ENCODE results near the gene CTNNAL1. TPM values are rescaled to one million over a fixed set of nuclear protein-coding genes. Genes with fewer than 3 reads are reported as not detected.

The CTNNAL1 gene
- total RNA-seq, 2 experiments from 2014 or later = 4.9 to 5.3 TPM

- intact Hi-C loops (cut with DNase I, micrococcal nuclease) = no loop called here
- DNase-seq = no peak
- Histone ChIP-seq H3K27me3 (ENCODE audit: control insufficient read depth in 1 of 2, insufficient read depth in 2 of 2, low read length in 2 of 2) (no peaks in the 10 kb centered on the region), H3K9me3 (ENCODE audit: control insufficient read depth in 1 of 2, insufficient read depth in 1 of 2, low read length in 2 of 2) (no peaks in the 10 kb centered on the region), H3K36me3 (ENCODE audit: insufficient read depth, low read length) (no peaks in the 10 kb centered on the region), H3K27ac (ENCODE audit: low read depth in 1 of 2, low read length in 2 of 2) (no peak overlapping the region), H3K4me1 (ENCODE audit: insufficient read depth, low read length) (no peaks in the 10 kb centered on the region), H3K4me3 (ENCODE audit: low read length) (no peak overlapping the region)
- H3K36me3 Mint-ChIP-seq (ENCODE audit: low read depth) = no peaks in the 10 kb centered on the region
- no peak overlapping the region for H3K4me3 Mint-ChIP-seq
- no peaks in the 10 kb centered on the region for H3K27me3 Mint-ChIP-seq
- no peaks in the 10 kb centered on the region for H3K4me1 Mint-ChIP-seq (ENCODE audit: low read depth)
- TF ChIP-seq CTCF (IDR thresholded peaks at IDR 0.05) = no peak
- H3K27ac Mint-ChIP-seq = no peak overlapping the region
- no peaks in the 10 kb centered on the region for H3K9me3 Mint-ChIP-seq
- no peak for ATAC-seq (ENCODE audit: poor library complexity)
- ChIA-PET POLR2A (no interaction called here), CTCF (interaction anchor here (2.4 kb wide), 1 partner anchor 10 kb away, joined by 6 read pairs; no protein-coding TSS in a partner anchor)
Observed at GRCh38 chr9:108963459-108964143, 49.7 kb downstream of the CTNNAL1 start.

- no peaks in the 10 kb centered on the region for H3K4me1 ChIP-seq (ENCODE audit: insufficient read depth, low read length)
- intact Hi-C loops (cut with DNase I, micrococcal nuclease) = no loop called here
- CTCF ChIA-PET = no interaction called here
Observed at GRCh38 chr9:108961151-108961550, 52.1 kb downstream of the CTNNAL1 start.

GRCh38 chr9:108960331-108960730, 53.0 kb downstream of the CTNNAL1 start:
- CTCF ChIA-PET = no interaction called here
- Mint-ChIP-seq H3K9me3 (no peaks in the 10 kb centered on the region), H3K27me3 (no peaks in the 10 kb centered on the region), H3K36me3 (ENCODE audit: low read depth) (no peaks in the 10 kb centered on the region), H3K27ac (no peak overlapping the region), H3K4me1 (ENCODE audit: low read depth) (no peaks in the 10 kb centered on the region), H3K4me3 (no peak overlapping the region)
- no peak for TF ChIP-seq CTCF (IDR thresholded peaks at IDR 0.05)
- Histone ChIP-seq H3K36me3 (ENCODE audit: insufficient read depth, low read length) (no peaks in the 10 kb centered on the region), H3K9me3 (ENCODE audit: control insufficient read depth in 1 of 2, insufficient read depth in 1 of 2, low read length in 2 of 2) (no peaks in the 10 kb centered on the region), H3K4me3 (ENCODE audit: low read length) (no peak overlapping the region), H3K27me3 (ENCODE audit: control insufficient read depth in 1 of 2, insufficient read depth in 2 of 2, low read length in 2 of 2) (no peaks in the 10 kb centered on the region), H3K4me1 (ENCODE audit: insufficient read depth, low read length) (no peaks in the 10 kb centered on the region), H3K27ac (ENCODE audit: low read depth in 1 of 2, low read length in 2 of 2) (no peak overlapping the region)
- ATAC-seq (ENCODE audit: poor library complexity) = no peak
- intact Hi-C loops (cut with DNase I, micrococcal nuclease) = no loop called here
- DNase-seq = no peak
- POLR2A ChIA-PET = no interaction called here

More at GRCh38 chr9:108961151-108961550, 52.1 kb downstream of the CTNNAL1 start:
- Mint-ChIP-seq H3K4me1 (ENCODE audit: low read depth) (no peaks in the 10 kb centered on the region), H3K4me3 (no peak overlapping the region), H3K36me3 (ENCODE audit: low read depth) (no peaks in the 10 kb centered on the region), H3K27ac (no peak overlapping the region), H3K27me3 (no peaks in the 10 kb centered on the region), H3K9me3 (no peaks in the 10 kb centered on the region)
- Histone ChIP-seq H3K27me3 (ENCODE audit: control insufficient read depth in 1 of 2, insufficient read depth in 2 of 2, low read length in 2 of 2) (no peaks in the 10 kb centered on the region), H3K27ac (ENCODE audit: low read depth in 1 of 2, low read length in 2 of 2) (no peak overlapping the region), H3K9me3 (ENCODE audit: control insufficient read depth in 1 of 2, insufficient read depth in 1 of 2, low read length in 2 of 2) (no peaks in the 10 kb centered on the region), H3K4me3 (ENCODE audit: low read length) (no peak overlapping the region), H3K36me3 (ENCODE audit: insufficient read depth, low read length) (no peaks in the 10 kb centered on the region)
- TF ChIP-seq CTCF (IDR thresholded peaks at IDR 0.05) = no peak
- POLR2A ChIA-PET = no interaction called here
- DNase-seq (no peak), ATAC-seq (ENCODE audit: poor library complexity) (no peak)
